NOMO-1 (cell line): ENCODE measurements around the gene RBM45.
"Not testable (repeated sequence)": the region's sequence is repeated elsewhere in the genome, so short reads cannot be mapped to it uniquely, and the experiment has no call there.

Experiments
- DNase-seq, 2 experiments: peaks; one replicate each; lab custom pipeline; 2025; ENCODE audit not compliant: unreplicated experiment in 2 of 2; lab: John Stamatoyannopoulos, UW

Gene RBM45, protein sequence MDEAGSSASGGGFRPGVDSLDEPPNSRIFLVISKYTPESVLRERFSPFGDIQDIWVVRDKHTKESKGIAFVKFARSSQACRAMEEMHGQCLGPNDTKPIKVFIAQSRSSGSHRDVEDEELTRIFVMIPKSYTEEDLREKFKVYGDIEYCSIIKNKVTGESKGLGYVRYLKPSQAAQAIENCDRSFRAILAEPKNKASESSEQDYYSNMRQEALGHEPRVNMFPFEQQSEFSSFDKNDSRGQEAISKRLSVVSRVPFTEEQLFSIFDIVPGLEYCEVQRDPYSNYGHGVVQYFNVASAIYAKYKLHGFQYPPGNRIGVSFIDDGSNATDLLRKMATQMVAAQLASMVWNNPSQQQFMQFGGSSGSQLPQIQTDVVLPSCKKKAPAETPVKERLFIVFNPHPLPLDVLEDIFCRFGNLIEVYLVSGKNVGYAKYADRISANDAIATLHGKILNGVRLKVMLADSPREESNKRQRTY

DNA sequence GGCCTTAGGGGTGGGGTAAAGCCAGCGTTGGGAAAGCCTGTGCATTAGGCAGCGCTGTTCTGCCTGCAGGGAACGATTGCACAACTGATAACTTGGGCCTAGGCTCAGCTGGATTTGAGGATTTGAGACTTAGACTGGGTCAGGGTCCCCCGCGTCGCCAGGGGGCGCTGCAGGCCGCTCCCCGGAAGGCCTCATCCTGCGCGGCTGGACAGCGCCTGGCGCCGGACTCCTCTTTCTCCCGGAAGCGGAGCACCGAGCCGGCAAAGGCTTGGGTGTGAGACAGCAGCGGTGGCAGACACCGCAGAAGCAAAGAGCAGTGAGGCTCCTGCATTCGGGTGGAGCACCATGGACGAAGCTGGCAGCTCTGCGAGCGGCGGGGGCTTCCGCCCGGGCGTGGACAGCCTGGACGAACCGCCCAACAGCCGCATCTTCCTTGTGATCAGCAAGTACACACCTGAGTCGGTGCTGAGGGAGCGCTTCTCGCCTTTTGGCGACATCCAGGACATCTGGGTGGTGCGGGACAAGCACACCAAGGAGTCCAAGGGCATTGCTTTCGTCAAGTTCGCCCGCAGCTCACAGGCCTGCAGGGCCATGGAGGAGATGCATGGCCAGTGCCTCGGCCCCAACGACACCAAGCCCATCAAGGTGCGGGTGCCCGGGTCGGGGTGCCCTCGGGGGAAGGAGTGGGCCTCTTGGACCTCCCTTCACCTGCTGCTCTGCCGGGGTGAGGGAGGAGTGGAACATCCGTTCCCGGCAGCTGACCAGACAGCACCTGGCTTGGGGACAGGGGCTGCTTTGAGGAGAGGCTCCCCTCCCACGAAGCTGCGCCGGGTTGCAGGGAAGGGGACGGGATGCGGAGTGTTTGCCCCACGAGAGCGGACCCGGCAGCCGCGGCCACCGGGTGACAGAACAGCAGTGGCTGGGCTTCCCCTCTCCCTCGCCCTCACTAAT lies at the start of gene RBM45:
Gene RBM45, plus strand, starts transcription at position 236 of the 951 bp plus-strand sequence. Its CDS starts 110 bp downstream, at position 346.
- peak; percentile 82 to 85 for DNase-seq

DNA sequence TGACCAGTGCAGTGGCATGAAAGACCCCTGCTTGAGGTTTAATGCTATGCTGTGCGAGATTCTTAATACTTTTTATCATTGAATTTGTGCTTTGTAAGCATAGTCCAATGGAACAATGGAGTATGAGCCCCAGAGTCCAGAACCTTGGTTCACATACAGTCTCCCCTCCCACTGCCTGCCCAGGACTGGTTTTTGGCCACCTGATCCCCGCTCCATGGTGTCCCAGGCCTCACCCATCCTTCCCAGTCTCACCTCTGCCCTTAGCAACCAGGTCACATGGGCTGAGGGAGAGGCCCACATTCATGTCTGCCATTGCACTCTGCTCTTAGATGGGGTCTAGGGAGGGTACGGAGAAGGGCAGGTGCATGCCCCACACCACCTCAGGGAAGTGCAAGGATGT lies 45.9 kb upstream of the RBM45 start:
- DNase-seq: no peak

DNA sequence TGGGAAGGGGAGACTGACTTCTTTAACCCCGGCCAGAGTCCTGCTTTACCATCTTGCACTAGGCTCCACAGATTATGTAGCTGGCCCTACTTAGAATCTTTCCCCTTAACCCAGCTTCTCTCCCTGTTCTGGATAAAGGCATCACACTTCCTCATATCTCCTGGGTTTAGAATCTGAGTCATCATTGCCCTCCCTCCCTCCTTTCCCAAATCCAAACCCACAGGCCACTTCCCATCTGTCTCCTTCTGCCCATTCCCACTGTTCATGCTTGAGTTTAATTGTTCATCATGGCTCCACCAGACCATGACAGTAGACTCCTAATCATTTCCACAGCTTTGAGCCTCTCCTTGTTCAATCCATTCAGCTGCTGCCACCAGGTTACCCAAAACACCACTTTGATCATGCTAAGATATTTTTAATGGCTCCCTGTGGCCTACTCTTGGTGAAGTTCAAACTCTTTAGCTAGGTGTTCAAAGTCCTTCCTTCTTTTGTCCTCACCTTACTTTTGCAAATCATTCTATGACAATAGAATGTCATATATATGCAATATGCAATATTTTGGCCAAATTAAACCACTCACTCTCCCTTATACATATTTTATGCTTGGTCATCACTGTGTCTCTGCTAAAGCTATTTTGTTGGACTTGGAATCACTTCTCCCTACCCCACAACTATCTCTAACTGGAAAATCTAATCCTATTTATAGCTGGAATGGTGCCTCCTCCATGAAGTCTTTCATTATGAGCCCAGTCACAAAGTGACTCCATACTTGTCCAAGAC lies 45.2 kb upstream of the RBM45 start:
- no peak for DNase-seq

DNA sequence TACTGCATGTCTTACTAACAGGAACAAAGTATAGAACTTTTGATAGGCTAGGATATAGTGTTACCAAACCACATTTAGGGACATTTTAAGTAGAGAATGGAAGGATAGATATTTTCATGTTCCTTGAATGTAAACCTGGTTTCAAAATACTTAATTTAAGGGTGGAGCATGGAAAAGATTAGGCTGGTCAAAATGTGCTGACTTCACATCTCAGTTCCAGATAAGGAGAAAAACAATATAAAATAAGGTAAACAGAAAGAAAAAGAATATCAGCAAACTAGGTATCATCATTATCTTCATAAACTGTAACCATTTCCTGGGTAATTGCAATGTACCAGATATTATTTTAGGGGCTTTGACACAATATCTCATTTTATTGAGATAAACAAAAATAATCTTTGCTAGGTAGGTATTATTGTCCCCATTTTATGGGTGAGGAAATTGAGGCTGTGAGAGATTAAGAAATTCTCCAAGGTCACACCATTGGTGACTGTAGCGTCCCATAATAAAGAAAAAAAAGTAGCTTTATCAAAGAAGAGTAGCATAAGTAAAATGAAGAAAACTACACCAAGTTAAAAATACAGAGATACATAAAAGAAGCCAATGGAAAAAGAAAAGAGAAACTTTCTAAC lies 43.3 kb upstream of the RBM45 start:
- no peak for DNase-seq

DNA sequence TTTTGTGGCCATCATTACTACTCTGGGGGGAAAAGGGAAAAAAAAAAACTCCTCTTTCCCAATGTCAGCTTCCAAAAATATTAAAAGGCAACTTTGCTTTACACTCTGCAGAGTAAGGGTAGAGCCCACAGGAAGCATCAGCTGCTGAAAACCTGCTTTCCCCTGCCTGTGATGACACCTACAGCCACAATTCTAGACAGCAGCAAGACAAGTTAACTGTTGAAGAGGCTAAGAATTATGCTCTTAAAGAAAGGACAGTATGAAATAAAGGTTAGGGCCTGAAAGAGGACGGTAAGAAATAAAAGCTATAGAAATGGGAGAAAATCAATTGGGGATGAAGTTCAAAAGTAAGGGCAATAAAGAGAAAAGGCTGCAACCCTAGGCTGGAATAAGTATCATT lies 42.7 kb upstream of the RBM45 start:
- no peak for DNase-seq

DNA sequence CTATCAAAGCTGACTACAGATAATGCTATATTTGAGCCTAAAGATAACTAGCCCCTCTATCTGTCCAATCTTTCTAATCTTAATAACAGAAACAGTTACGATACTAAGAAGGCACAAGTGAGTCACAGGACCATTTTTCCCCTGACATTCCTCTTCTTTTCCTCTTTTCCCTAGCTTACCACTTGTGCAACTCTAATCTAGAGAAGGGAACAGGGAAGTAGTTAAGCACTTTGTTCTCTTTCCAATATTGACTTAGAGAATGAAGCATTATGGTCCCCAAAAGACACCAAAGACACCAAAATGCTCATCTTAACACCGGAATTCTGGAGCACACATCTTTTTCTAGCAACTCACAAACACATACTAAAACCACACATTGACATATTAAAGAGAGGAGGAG lies 41.4 kb upstream of the RBM45 start:
- no peak for DNase-seq

DNA sequence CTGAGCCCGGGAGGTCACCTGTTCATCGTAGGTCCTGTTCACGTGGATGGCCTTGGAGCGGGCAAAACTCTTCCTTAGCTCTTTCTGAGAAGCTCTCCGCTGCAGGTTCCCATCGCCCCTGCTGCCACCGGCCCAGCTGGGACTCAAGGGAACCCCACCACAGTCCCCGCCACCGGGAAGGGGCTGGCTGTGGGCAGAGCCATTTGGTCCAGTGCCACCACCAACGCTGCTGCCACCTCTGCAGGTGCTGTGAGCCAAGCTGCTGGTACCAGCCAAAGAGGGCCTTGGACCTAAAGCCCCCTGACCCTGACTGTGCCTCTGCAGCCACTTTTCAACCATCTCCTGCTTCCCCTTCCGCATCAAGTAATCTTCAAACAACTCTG lies 40.2 kb upstream of the RBM45 start:
- DNase-seq: no peak

DNA sequence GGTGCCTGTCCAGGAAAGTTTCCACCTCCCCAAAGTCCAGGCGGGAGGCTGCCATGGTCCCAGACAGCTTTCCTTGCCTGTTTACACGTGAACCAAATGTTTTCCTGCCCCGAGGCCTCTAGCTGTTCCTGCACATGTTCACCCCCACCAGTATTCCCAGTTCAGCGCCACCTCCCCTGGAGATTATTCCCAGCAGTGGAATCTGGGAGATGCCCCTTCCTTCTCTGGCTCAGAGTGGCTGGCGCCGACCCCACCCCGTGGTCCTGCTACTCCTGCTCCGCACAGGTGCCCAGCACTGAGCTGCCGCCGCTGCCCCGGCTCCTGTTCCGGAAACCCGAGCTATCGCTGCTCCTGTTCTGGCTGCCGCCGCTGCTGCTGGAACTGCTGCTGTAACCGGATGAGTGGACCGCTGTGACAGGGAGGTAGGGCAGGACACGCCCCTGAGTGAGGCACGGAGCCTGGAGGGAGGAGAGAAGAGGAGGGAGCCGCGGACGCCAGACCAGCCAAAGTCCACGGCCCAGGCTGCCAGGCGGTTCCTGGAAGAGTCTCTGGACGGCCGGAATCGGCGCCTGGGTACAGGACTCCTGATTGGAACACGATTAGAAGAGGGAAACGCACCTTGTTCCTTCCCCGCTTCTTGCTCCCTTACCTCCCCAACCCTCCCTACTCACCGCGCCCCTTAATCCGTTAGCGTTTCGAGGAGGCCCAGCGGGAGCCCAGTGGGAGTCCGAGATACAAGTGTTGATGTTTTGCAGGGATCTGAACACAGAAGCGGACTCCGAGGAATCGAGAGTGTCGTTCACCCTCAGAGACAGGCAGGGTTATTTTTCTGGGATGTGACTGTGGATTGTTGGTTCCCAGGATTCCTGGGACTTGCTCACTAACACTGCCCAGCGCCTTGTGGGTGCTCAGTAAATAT lies 39.6 kb upstream of the RBM45 start, which contains the start of gene PDE11A:
Gene PDE11A, minus strand, starts transcription at position 395 of the 919 bp plus-strand sequence. Its CDS starts 340 bp downstream, at position 55.
- DNase-seq: peak; percentile 2 to 6

DNA sequence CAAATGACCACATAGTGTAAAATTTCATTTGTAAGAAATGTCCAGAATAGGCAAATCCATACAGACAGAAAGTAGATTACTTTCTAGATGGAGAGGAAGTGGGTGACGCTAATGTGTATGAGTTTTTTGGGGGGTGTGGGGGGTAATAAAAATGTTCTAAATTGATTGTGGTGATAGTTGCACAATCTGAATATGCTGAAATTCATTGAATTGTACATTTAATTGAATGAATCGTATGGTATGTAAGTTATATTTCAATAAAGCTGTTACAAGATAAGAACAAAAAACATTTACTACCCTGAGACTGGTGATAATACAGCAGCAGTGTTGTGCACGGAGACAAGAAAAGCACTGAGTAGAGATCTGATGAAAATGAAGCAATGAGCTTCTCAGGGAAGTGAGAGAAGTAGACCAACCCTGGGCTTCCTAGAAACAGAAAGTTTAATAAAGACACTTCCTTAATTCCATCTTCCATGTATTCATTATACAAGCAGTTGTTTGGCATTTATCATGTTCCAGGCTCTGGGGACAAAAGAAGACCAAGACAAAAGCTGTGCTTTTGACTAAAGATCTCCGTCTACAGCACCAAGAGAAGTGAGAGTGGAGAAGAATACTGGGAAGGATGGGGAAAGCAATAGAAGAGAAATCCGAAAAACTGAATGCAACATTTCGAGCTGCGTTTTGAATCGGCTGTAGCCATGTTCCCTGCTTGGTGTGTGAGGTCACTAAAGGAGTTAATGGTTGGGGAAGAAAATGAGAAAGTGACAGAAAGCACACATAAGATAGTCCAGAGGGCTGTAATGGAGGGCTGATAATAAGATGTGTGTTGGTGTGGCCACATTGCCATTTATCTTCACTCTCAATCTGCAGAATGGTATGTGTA lies 37.9 kb upstream of the RBM45 start:
- DNase-seq: peak; percentile 3 to 44

DNA sequence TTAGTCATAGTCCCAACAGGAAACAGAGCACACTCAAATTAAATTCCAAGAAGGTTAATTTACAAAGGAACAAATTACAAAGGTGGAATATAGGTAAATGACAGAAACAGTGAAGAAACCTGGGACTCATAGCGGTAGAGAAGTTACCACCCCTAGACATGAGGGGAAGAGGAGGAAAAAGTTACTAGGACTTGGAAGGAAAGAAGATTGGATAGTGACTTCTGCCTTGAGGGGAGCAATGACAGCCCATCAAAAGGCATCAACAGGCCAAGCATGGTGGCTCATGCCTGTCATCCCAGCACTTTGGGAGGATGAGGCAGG lies 37.3 kb upstream of the RBM45 start:
- DNase-seq: no peak

DNA sequence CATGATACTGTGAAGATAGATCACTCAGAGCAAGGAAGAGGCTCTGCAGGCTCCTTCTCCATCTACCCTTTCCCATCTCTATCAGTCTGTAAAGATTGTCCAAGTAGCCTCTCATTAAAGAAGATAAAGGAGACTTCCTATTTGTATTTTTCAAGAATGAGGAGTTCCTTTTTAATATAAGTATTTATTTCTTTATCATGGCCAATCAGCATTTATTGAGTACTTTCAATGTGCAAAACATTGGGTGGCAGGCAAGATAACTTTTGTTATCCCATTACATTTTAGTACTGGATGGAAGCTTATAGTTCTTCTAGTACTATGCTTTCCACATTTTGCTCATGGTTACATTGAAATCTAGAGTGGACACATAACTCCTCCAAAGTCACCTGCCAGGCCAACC lies 36.1 kb upstream of the RBM45 start:
- no peak for DNase-seq

DNA sequence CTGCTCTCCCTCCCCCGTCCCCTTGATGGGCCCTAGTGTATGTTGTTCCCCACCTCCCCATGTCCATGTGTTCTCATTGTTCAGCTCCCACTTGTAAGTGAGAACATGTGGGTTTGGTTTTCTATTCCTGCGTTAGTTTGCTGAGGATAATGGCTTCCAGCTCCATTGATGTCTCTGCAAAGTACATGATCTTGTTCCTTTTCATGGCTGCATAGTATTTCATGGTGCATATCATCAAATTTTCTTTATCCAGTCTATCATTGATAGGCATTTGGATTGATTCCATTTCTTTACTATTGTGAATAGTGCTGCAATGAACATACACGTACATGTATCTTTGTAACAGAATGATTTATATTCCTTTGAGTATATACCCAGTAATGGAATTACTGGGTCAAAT lies 33.0 kb upstream of the RBM45 start:
- not testable (repeated sequence) for DNase-seq

DNA sequence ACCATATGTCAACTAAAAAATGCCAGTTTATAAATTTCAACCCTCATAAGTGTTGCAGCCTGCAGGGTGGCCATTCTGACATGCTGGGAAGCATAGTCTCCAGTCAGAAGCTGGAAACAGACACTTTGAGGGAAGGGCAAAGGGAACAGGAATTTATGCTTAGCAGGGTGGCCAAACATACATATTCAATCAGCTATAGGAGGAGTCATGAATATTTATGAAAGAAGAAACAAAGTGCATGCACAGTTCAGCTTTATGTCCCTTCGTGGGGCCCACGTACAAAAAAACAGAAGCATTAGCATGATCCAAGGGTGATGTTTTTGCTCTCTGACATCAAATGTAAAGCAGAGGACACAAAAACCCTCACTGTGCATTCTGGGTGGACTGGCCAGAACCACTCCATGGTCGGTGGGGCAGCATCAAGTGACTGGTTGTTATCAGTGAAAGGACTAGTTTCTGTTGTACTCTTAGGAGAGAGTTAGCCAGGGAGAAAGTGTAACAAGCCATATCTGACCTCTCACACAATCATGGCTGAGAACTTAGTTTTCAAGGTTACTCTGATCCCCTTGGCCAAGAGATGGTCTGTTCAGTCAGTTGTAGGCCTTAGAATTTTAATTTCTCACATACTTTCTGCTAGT lies 29.7 kb upstream of the RBM45 start:
- DNase-seq: no peak

DNA sequence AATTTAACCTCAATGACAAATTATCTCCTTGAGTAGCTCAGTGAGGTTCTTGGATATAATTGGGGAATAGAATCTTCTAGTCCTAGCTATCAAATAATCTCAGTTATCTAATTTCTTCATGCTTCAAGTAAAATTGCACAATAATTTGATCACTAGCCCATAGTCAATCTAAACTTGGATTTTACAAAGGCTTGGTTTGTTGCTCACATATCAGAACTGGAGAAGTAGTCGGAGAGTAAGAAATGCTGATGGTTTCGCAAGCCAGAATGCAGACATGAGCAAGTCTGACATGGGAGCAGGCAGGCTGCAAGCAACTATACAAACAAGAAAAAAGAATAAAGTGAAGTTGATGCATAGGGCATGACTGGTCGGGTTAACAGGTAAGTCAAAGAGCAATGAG lies 28.0 kb upstream of the RBM45 start:
- no peak for DNase-seq

DNA sequence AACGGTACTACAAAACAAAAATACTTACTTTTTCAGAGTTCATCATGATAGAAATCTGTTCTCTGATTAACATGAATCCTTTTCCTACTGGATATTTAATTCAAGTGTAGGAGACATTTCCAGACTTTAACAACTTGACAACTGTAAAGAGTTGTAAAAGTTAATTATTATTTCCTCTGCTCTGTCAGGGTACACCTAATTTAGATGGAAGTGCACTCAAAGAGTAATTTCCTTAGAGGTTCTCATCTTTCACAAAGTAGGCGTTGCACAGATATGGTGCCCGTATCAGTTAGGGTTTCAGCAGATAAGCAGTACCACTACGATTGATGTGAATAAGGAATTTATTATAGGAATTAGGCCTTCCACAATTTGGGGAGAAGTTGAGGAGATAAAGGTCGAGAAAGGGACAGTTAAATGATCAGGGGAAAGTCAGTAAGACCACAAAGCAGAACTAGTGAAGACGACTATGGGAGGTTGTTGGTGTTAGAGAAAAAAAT lies 23.4 kb upstream of the RBM45 start:
- no peak for DNase-seq

DNA sequence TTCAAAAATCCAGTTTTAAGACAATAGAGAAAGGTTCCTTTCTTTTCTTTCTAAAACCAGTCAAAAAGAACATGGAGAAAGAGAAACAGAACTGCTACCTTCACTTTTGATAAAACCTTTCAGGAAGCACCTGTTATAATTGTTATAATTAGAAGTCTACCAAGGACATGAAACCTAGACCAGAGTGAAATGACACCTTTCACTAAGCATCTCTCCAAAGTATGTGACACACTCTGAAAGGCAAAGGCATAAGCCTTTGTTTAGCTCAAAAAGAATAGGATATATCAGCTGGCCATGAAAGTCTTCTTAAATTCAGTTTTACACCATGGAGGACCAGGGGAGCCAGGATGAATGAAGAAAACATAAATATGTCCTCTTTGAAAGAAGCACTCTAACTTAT lies 18.8 kb upstream of the RBM45 start:
- DNase-seq: no peak

DNA sequence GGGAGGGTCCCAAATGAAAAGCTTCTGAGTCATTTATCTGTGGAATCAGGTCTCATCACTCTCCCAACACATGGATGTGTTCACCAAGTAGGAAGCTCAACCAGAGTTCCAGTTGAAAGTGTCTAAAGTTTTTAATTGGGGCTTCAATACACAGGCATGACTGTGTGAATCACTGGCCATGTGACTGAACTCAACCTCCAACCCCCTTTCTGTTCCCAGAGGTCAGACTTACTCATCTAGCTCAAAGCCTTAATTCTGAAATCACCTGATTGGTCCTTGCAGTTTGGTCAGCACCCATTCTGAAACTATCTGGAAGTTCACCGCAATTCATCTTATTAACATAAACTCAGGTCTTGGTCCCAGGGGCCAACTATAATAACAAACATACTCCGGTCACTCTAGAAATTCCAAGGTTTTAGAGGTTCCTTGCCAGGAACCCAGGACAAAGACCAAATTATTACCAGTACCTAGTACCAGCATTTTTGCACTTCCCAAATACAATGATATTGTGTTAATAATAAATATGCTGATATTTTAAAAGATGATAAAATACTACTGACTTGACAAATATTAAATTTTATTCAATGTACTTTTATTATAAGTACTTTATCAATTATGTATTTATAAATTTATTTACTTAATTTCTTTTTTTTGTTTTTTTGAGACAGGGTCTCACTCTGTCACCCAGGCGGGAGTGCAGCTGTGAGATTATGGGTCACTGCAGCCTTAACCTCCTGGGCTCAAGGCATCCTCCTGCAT lies 10.7 kb upstream of the RBM45 start:
- DNase-seq: no peak
